SU-DHL-6 (cell line): ENCODE results near the gene EEF1B2.
"Not testable (repeated sequence)": the region's sequence is repeated elsewhere in the genome, so short reads cannot be mapped to it uniquely, and the experiment has no call there.

ENCODE experiments used
- H2AFZ ChIP-seq: fragments of 200-600 bp; sonication (generic); 2 replicates; pipeline ENCODE4 v1.6.1; 2014; ENCODE audit warnings: low read depth, mild to moderate bottlenecking, moderate library complexity, mixed read lengths, antibody characterized with exemption, low read length; ENCODE audit not compliant: severe bottlenecking
- H3F3A ChIP-seq: fragments of 200-600 bp; shearing (Covaris generic); 2 replicates; pipeline ENCODE4 v1.6.0; 2016; ENCODE audit warnings: antibody characterized with exemption, mild to moderate bottlenecking; ENCODE audit not compliant: insufficient read depth
- H3K27ac ChIP-seq: fragments of 200-600 bp; sonication (generic); 2 replicates; pipeline ENCODE4 v1.5.1; 2016; ENCODE audit warnings: low read depth, mild to moderate bottlenecking, low read length, moderate library complexity, mixed read lengths
- H3K27me3 ChIP-seq: fragments of 200-600 bp; sonication (generic), shearing (Covaris generic); 2 replicates; pipeline ENCODE4 v1.6.0; 2014; ENCODE audit warnings: mild to moderate bottlenecking, low read length
- H3K36me3 ChIP-seq: fragments of 200-600 bp; sonication (generic); 2 replicates; pipeline ENCODE4 v1.6.1; 2014; ENCODE audit warnings: mild to moderate bottlenecking, low read length, mixed read lengths
- H3K4me2 ChIP-seq: fragments of 300-600, 200-600 bp; shearing (Covaris generic), sonication (generic); 2 replicates; pipeline ENCODE4 v1.6.0; 2014; ENCODE audit warnings: low read length, low read depth, mild to moderate bottlenecking; ENCODE audit not compliant: poor library complexity, severe bottlenecking
- H3K4me3 ChIP-seq: fragments of 200-600 bp; sonication (generic); 2 replicates; pipeline ENCODE4 v1.5.1; 2014; ENCODE audit warnings: antibody characterized with exemption, low read length, mild to moderate bottlenecking, mixed read lengths; ENCODE audit not compliant: insufficient read depth, poor library complexity, severe bottlenecking
- H3K79me2 ChIP-seq: fragments of 200-600 bp; sonication (generic); 2 replicates; pipeline ENCODE4 v1.6.1; 2014; ENCODE audit warnings: mild to moderate bottlenecking, low read length, moderate library complexity; ENCODE audit not compliant: insufficient read depth
- H3K9ac ChIP-seq: fragments of 200-600 bp; sonication (generic); 2 replicates; pipeline ENCODE4 v1.7.0; 2014; ENCODE audit warnings: mild to moderate bottlenecking, low read length
- H3K9me2 ChIP-seq: fragments of 200-600 bp; sonication (generic); replicated peaks from 2 replicates; pipeline ENCODE4 v1.6.1; 2014; ENCODE audit warnings: low read length; ENCODE audit not compliant: insufficient read depth
- H3K9me3 ChIP-seq: fragments of 200-600 bp; sonication (generic); 2 replicates; pipeline ENCODE4 v1.6.1; 2014; ENCODE audit warnings: low read length, mixed read lengths; ENCODE audit not compliant: insufficient read depth
- H4K20me1 ChIP-seq: fragments of 200-600 bp; sonication (generic); 2 replicates; pipeline ENCODE4 v1.6.1; 2014; ENCODE audit warnings: low read depth, mild to moderate bottlenecking, antibody characterized with exemption, low read length, moderate library complexity, mixed read lengths
- EZH2phosphoT487 ChIP-seq: fragments of 200-600 bp; sonication (generic), shearing (Covaris generic); conservative IDR thresholded peaks from 2 replicates; pipeline ENCODE4 v1.6.1; 2018; ENCODE audit warnings: mild to moderate bottlenecking, antibody characterized with exemption, low read length, moderate library complexity, mixed read lengths
- TF ChIP-seq, protein P1 (sequence below): fragments of 200-600 bp; sonication (generic); IDR thresholded peaks from one replicate; pipeline ENCODE4 v1.5.1; 2017; ENCODE audit warnings: antibody characterized with exemption, mild to moderate bottlenecking, low read length, moderate library complexity; ENCODE audit not compliant: insufficient read depth, poor library complexity, severe bottlenecking

Gene EEF1B2

DNA sequence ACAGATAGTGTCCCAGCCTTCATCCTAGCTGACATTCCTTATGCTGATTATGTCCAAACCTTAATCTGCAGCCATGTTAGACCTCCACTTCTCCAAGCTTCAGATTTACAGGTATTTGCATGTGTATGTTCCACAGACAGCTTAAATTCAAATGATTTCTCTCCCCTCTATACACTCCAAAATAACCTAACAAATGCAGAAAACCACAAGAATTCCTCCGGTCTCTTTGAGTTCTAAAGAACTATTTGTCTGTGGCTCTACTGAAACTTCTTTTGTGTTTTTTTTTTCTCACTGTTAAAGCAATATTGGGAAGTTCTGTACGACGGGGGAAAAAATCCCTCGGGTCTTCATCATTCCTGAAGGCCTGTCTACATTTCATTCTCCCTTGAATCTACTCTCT lies 9.1 kb upstream of the EEF1B2 start:
- Histone ChIP-seq H3K36me3 (peaks cover 27% of the 10 kb centered on the region), H3K27ac (no peak overlapping the region), H3K4me2 (no peak overlapping the region), H3K27me3 (no peaks in the 10 kb centered on the region), H4K20me1 (no peaks in the 10 kb centered on the region), H3K4me3 (no peak overlapping the region), H3K9me3 (no peaks in the 10 kb centered on the region), H3K9ac (no peak overlapping the region), H3K9me2 (no peaks in the 10 kb centered on the region), H3K79me2 (peaks cover 40% of the 10 kb centered on the region), H2AFZ (no peak overlapping the region), H3F3A (0 out of 2 replicates have a peak, but pooled peaks cover 7% of the 10 kb centered on the region)
- TF ChIP-seq, protein P1, sequence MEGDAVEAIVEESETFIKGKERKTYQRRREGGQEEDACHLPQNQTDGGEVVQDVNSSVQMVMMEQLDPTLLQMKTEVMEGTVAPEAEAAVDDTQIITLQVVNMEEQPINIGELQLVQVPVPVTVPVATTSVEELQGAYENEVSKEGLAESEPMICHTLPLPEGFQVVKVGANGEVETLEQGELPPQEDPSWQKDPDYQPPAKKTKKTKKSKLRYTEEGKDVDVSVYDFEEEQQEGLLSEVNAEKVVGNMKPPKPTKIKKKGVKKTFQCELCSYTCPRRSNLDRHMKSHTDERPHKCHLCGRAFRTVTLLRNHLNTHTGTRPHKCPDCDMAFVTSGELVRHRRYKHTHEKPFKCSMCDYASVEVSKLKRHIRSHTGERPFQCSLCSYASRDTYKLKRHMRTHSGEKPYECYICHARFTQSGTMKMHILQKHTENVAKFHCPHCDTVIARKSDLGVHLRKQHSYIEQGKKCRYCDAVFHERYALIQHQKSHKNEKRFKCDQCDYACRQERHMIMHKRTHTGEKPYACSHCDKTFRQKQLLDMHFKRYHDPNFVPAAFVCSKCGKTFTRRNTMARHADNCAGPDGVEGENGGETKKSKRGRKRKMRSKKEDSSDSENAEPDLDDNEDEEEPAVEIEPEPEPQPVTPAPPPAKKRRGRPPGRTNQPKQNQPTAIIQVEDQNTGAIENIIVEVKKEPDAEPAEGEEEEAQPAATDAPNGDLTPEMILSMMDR, result no peak
- TF ChIP-seq EZH2phosphoT487, result no peak

DNA sequence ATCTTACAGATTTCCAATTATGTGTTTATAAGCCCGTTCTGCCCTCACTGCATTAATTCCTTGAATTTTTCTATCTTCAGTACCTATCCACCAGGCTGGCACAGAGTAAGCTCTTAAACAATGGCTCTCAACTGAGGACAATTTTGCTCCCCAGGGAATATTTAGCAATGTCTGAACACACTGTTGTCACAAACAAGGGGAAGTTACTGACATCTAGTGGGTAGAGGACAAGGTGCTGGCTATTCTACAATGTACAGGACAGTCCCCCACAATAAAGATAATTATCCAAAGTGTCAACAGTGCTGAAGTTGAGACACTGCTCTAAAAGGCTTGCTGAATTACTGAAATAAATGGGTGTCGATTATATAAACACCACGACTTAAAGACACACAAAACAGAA lies 5.5 kb upstream of the EEF1B2 start:
- TF ChIP-seq EZH2phosphoT487, result no peak
- TF ChIP-seq, protein P1, result no peak
- Histone ChIP-seq H3K4me2 (no peak overlapping the region), H3F3A (0 out of 2 replicates have a peak, but pooled peaks cover 7% of the 10 kb centered on the region)

DNA sequence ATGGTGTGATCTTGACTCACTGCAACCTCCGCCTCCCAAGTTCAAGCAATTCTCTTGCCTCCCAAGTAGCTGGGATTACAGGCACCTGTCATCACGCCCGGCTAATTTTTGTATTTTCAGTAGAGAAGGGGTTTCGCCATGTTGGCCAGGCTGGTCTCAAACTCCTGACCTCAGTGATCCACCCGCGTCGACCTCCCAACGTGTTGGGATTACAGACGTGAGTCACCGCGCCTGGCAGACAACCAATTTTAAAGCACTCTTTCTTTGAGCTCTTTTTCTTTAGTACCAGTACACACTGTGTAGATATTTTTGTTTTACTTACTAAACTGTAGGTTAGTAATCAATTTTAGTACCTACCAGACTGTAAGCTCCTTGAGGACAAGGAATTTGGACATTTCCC lies 2.7 kb upstream of the EEF1B2 start:
- Histone ChIP-seq H3K4me2 (peak overlapping the region; percentile 94), H3K36me3 (peaks cover 19% of the 10 kb centered on the region), H3F3A (peaks cover 17% of the 10 kb centered on the region), H3K79me2 (peaks cover 92% of the 10 kb centered on the region)
- not testable (repeated sequence) for H3K9me2 ChIP-seq, H2AFZ ChIP-seq, H3K9ac ChIP-seq, H3K27me3 ChIP-seq, H3K9me3 ChIP-seq, H3K27ac ChIP-seq, H4K20me1 ChIP-seq, H3K4me3 ChIP-seq

More for the DNA sequence above, 5.5 kb upstream of the EEF1B2 start:
- H2AFZ ChIP-seq, result no peak overlapping the region
- H3K9ac ChIP-seq, result no peak overlapping the region
- H3K9me2 ChIP-seq, result no peaks in the 10 kb centered on the region
- H3K4me3 ChIP-seq, result no peak overlapping the region
- H3K27ac ChIP-seq, result no peak overlapping the region
- H3K79me2 ChIP-seq, result peaks cover 76% of the 10 kb centered on the region
- no peaks in the 10 kb centered on the region for H3K27me3 ChIP-seq
- H3K9me3 ChIP-seq, result no peaks in the 10 kb centered on the region
- H4K20me1 ChIP-seq, result no peaks in the 10 kb centered on the region
- H3K36me3 ChIP-seq, result peaks cover 6% of the 10 kb centered on the region; the same call in 1 of the 2 replicates

DNA sequence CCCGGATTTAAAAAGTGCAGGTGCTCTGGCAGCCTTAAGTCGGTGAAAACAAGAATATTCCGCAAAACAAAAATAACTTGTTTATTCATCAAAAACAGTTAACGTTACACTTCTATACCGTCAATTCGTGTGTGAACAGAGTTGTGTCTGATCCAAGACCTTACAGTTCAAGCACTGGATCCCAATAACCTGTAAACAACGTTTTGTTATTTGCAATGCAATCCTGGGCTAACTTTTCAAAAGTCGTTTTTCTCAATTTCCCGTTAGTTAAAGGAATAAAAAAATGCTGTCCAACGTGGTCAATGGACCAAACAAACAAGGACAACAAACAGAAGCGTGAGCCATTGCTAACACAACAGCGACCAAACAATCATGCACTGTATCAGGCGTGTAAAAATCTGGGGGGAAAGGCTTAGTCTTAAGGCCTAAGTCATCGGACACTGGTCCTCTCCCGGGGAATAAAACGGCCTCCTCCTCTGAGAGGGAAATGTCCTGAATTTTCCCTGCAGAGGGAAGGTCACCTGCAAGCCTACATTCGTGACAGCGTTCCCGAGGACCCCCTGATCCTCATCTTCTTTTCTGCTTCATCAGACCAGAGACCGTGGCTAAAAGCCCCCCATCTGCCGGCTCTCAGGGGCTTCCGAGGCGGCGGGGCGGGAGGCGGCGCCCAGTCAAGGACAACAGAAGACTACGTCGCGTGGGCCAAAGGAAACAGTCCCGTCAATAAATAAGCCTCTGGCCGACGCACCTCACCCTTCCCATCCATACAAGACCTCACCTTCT lies 941 bp upstream of the EEF1B2 start:
- TF ChIP-seq, protein P1, result no peak
- TF ChIP-seq EZH2phosphoT487, result no peak
- Histone ChIP-seq H3K9me2 (no peaks in the 10 kb centered on the region), H3K9ac (peak overlapping the region; percentile 90), H3F3A (peaks cover 35% of the 10 kb centered on the region), H3K36me3 (peaks cover 32% of the 10 kb centered on the region), H3K9me3 (no peaks in the 10 kb centered on the region), H4K20me1 (peaks cover 5% of the 10 kb centered on the region; the same call in 1 of the 2 replicates), H3K79me2 (peaks cover 92% of the 10 kb centered on the region), H3K4me3 (peak overlapping the region; percentile 89), H3K27ac (peak overlapping the region; percentile 80), H2AFZ (peak overlapping the region; percentile 38), H3K4me2 (peak overlapping the region; percentile 94), H3K27me3 (no peaks in the 10 kb centered on the region)
